Mesenchymal stem cell (in vitro differentiated cells and primary cell): ENCODE measurements around the gene PEX19.
A peak's percentile ranks its signal among the peaks of the same experiment; 100 is the strongest.

Experiments
- DNase-seq: peaks from one replicate; pipeline ENCODE4 v3.0.0-alpha.2; 2013
- H2AFZ ChIP-seq: one replicate; pipeline ENCODE4 v1.6.1; 2013; ENCODE audit warnings: low read depth, mild to moderate bottlenecking, control low read depth, inconsistent platforms, low read length, moderate library complexity
- H2AK5ac ChIP-seq: 2 replicates; pipeline ENCODE4 v1.6.1; 2013; ENCODE audit warnings: low read length, moderate library complexity, mild to moderate bottlenecking, inconsistent platforms; ENCODE audit not compliant: severe bottlenecking
- H2BK120ac ChIP-seq: one replicate; pipeline ENCODE4 v1.6.1; 2013; ENCODE audit warnings: low read depth, mild to moderate bottlenecking, inconsistent platforms, low read length, moderate library complexity
- H2BK12ac ChIP-seq, 2 experiments: one replicate each; pipeline ENCODE4 v1.6.1; 2013; ENCODE audit warnings: inconsistent platforms in 2 of 2, low read length in 2 of 2, mild to moderate bottlenecking in 2 of 2, moderate library complexity in 2 of 2, control low read depth in 1 of 2
- H2BK15ac ChIP-seq: one replicate; pipeline ENCODE4 v1.6.1; 2013; ENCODE audit warnings: mild to moderate bottlenecking, low read depth, inconsistent platforms; ENCODE audit not compliant: poor library complexity, severe bottlenecking
- H2BK5ac ChIP-seq: 2 replicates; pipeline ENCODE4 v1.6.1; 2013; ENCODE audit warnings: low read depth, mild to moderate bottlenecking, low read length, control low read depth, inconsistent platforms; ENCODE audit not compliant: poor library complexity, severe bottlenecking
- H3K14ac ChIP-seq, 2 experiments: one replicate each; pipeline ENCODE4 v1.6.1; 2013; ENCODE audit warnings: inconsistent platforms in 2 of 2, low read length in 2 of 2, control low read depth in 1 of 2, mild to moderate bottlenecking in 1 of 2, moderate library complexity in 1 of 2
- H3K18ac ChIP-seq, 2 experiments: one replicate each; pipeline ENCODE4 v1.6.1; 2013; ENCODE audit warnings: inconsistent platforms in 2 of 2, low read length in 2 of 2, control low read depth in 1 of 2, low read depth in 1 of 2, mild to moderate bottlenecking in 1 of 2
- H3K23ac ChIP-seq, 2 experiments: one replicate each; pipeline ENCODE4 v1.6.1; 2013; ENCODE audit warnings: inconsistent platforms in 2 of 2, low read length in 2 of 2, mild to moderate bottlenecking in 2 of 2, moderate library complexity in 2 of 2, control low read depth in 1 of 2
- H3K27ac ChIP-seq: 2 replicates; pipeline ENCODE4 v1.5.1; 2013; ENCODE audit warnings: mild to moderate bottlenecking, moderate library complexity, low read length, control low read depth, inconsistent platforms; ENCODE audit not compliant: poor library complexity, severe bottlenecking
- H3K27me3 ChIP-seq, 2 experiments: 2 replicates each; pipeline versions ENCODE4 v1.6.1 to v1.7.0; 2013; ENCODE audit warnings: low read length in 2 of 2, mild to moderate bottlenecking in 2 of 2, moderate library complexity in 2 of 2, control low read depth in 1 of 2, inconsistent platforms in 1 of 2; ENCODE audit not compliant: control insufficient read depth in 1 of 2, insufficient read depth in 1 of 2
- H3K36me3 ChIP-seq, 2 experiments: 2 replicates each; pipeline versions ENCODE4 v1.6.1 to v1.7.0; 2013; ENCODE audit warnings: low read length in 2 of 2, control low read depth in 1 of 2, inconsistent platforms in 1 of 2, low read depth in 1 of 2, mild to moderate bottlenecking in 1 of 2; ENCODE audit not compliant: insufficient read depth in 2 of 2, control insufficient read depth in 1 of 2
- H3K4ac ChIP-seq, 2 experiments: one replicate each; pipeline ENCODE4 v1.6.1; 2013; ENCODE audit warnings: inconsistent platforms in 2 of 2, low read length in 2 of 2, mild to moderate bottlenecking in 2 of 2, moderate library complexity in 2 of 2, control low read depth in 1 of 2, low read depth in 1 of 2
- H3K4me1 ChIP-seq: 2 replicates; pipeline ENCODE4 v1.6.1; 2013; ENCODE audit warnings: low read depth, low read length, control low read depth; ENCODE audit not compliant: control insufficient read depth, insufficient read depth
- H3K4me2 ChIP-seq: 2 replicates; pipeline ENCODE4 v1.6.1; 2013; ENCODE audit warnings: low read length, mild to moderate bottlenecking, inconsistent platforms; ENCODE audit not compliant: poor library complexity, severe bottlenecking
- H3K4me3 ChIP-seq, 2 experiments: 2 replicates each; pipeline versions ENCODE4 v1.5.1 to v1.7.0; 2013; ENCODE audit warnings: low read length in 2 of 2, mild to moderate bottlenecking in 2 of 2, control low read depth in 1 of 2, low read depth in 1 of 2; ENCODE audit not compliant: insufficient read depth in 1 of 2
- H3K79me1 ChIP-seq: replicated peaks from 2 replicates; pipeline ENCODE4 v1.6.1; 2013; ENCODE audit warnings: mild to moderate bottlenecking, control low read depth, low read length, inconsistent platforms; ENCODE audit not compliant: poor library complexity, severe bottlenecking
- H3K9ac ChIP-seq: 2 replicates; pipeline ENCODE4 v1.7.0; 2013; ENCODE audit warnings: mild to moderate bottlenecking, low read length, moderate library complexity
- H3K9me3 ChIP-seq: 2 replicates; pipeline ENCODE4 v1.7.0; 2013; ENCODE audit warnings: mild to moderate bottlenecking, low read length; ENCODE audit not compliant: control insufficient read depth
- H4K8ac ChIP-seq: one replicate; pipeline ENCODE4 v1.6.1; 2013; ENCODE audit warnings: inconsistent platforms, mild to moderate bottlenecking, low read length, moderate library complexity
- H4K91ac ChIP-seq: one replicate; pipeline ENCODE4 v1.6.1; 2013; ENCODE audit warnings: mild to moderate bottlenecking, low read length, inconsistent platforms
- WGBS: methylation state at CpG from one replicate; pipeline ENCODE4 v1.1.7; 2013; ENCODE audit warnings: mixed read lengths; 5-methylcytosine and 5-hydroxymethylcytosine counted together

Gene PEX19

GRCh38 chr1:160264795-160265307, 20.1 kb downstream of the PEX19 start:
- Histone ChIP-seq H3K18ac (no peak overlapping the region), H3K23ac (no peak overlapping the region), H2AFZ (no peak overlapping the region), H2BK15ac (no peak overlapping the region), H3K4me3 (no peak overlapping the region), H3K9ac (no peak overlapping the region), H3K79me1 (peaks cover 2% of the 10 kb centered on the region), H3K9me3 (no peaks in the 10 kb centered on the region), H4K91ac (no peak overlapping the region), H2BK120ac (no peak overlapping the region), H3K4ac (no peak overlapping the region), H3K27ac (no peak overlapping the region), H2BK12ac (no peak overlapping the region), H3K4me2 (no peak overlapping the region), H2BK5ac (no peak overlapping the region), H2AK5ac (no peak overlapping the region), H3K14ac (no peak overlapping the region), H3K27me3 (no peaks in the 10 kb centered on the region), H3K36me3 (no peaks in the 10 kb centered on the region), H3K4me1 (no peaks in the 10 kb centered on the region), H4K8ac (no peak overlapping the region)
- DNase-seq = no peak
- WGBS = 94% methylated on average over 3 of the region's 4 CpGs

GRCh38 chr1:160261893-160262794, 22.8 kb downstream of the PEX19 start, which contains the start of gene DCAF8:
Gene DCAF8 (minus strand): TSS chr1:160262549. CDS start chr1:160244008, 18,541 bp downstream.
- under 1% methylated on average over 60 of the region's 67 CpGs for WGBS
- peak within 1 kb of the TSS; percentile 87 for H4K8ac ChIP-seq
- peak within 1 kb of the TSS; percentile 75 to 100 for H3K4ac ChIP-seq

GRCh38 chr1:160261556-160261892, 23.4 kb downstream of the PEX19 start:
- no peak overlapping the region for H2BK5ac ChIP-seq
- H2BK12ac ChIP-seq = no peak overlapping the region
- 0% methylated on average over 5 of the region's 8 CpGs for WGBS
- no peaks in the 10 kb centered on the region for H3K27me3 ChIP-seq
- peak overlapping the region; percentile 79 for H3K27ac ChIP-seq
- no peak overlapping the region for H2AK5ac ChIP-seq
- no peak overlapping the region for H2BK15ac ChIP-seq
- DNase-seq = peak; percentile 97
- H3K18ac ChIP-seq = peak overlapping the region; percentile 74 to 100
- H3K23ac ChIP-seq = no peak overlapping the region
- H3K9ac ChIP-seq = peak overlapping the region; percentile 98
- H4K8ac ChIP-seq = peak overlapping the region; percentile 79
- H3K4me3 ChIP-seq = peak overlapping the region; percentile 93 to 97
- peaks cover 0 to 5% of the 10 kb centered on the region in 2 experiments for H3K36me3 ChIP-seq
- no peak overlapping the region for H2AFZ ChIP-seq
- no peaks in the 10 kb centered on the region for H3K9me3 ChIP-seq
- H3K79me1 ChIP-seq = peaks cover 10% of the 10 kb centered on the region
- H3K4me1 ChIP-seq = peaks cover 2% of the 10 kb centered on the region
- H3K4me2 ChIP-seq = peak overlapping the region; percentile 84
- peak overlapping the region; percentile 43 for H2BK120ac ChIP-seq
- no peak overlapping the region for H3K14ac ChIP-seq
- H3K4ac ChIP-seq = peak overlapping the region; percentile 75 to 100
- no peak overlapping the region for H4K91ac ChIP-seq

More at GRCh38 chr1:160261893-160262794, 22.8 kb downstream of the PEX19 start, which contains the start of gene DCAF8:
- Histone ChIP-seq H3K14ac (peak within 1 kb of the TSS; percentile 2 to 99), H3K36me3 (peaks cover 0 to 5% of the 10 kb centered on the region in 2 experiments), H3K4me3 (peak within 1 kb of the TSS; percentile 93 to 97), H3K9me3 (no peaks in the 10 kb centered on the region), H3K4me1 (peaks cover 2% of the 10 kb centered on the region), H4K91ac (peak within 1 kb of the TSS; percentile 98), H3K9ac (peak within 1 kb of the TSS; percentile 98), H3K23ac (peak within 1 kb of the TSS in 1 of 2 experiments; percentile 84), H3K27me3 (no peaks in the 10 kb centered on the region), H2AK5ac (peak within 1 kb of the TSS; percentile 65), H2BK5ac (peak within 1 kb of the TSS; percentile 51), H3K27ac (peak within 1 kb of the TSS; percentile 79), H2BK15ac (peak within 1 kb of the TSS; percentile 44), H2BK120ac (peak within 1 kb of the TSS; percentile 43), H3K4me2 (peak within 1 kb of the TSS; percentile 84), H2AFZ (peak within 1 kb of the TSS; percentile 93), H3K79me1 (peaks cover 10% of the 10 kb centered on the region), H3K18ac (peak within 1 kb of the TSS; percentile 86 to 100), H2BK12ac (peak within 1 kb of the TSS in 1 of 2 experiments; percentile 76)
- peak; percentile 97 for DNase-seq
